Middle frontal gyrus (tissue), 1 donor: Measurements from ENCODE around the gene LPP.

ENCODE experiments used
- DNase-seq: peaks from one replicate; pipeline ENCODE4 v3.0.0-alpha.2; 2015; ENCODE audit warnings: low spot score; ENCODE audit errors: extremely low spot score

LPP gene

DNA sequence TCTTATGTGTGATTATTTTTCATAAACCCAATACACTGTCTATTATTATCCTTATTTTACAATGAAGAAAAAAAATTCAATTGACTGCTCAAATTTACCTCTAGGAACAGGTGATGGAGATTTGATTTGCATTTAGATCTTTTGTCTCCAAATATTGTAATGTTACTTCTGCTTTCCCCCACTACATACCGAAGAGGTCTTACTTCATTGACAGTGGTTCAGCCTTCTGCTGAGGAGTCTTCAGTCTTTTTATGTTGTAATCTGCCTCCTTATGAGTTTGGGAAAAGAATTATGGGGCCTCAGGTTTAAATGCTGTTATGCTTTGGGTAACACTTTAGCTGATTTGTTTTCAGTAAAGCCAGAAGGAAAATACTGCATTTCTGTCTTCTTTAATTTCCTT lies 199.5 kb downstream of the LPP start:
- no peak for DNase-seq

DNA sequence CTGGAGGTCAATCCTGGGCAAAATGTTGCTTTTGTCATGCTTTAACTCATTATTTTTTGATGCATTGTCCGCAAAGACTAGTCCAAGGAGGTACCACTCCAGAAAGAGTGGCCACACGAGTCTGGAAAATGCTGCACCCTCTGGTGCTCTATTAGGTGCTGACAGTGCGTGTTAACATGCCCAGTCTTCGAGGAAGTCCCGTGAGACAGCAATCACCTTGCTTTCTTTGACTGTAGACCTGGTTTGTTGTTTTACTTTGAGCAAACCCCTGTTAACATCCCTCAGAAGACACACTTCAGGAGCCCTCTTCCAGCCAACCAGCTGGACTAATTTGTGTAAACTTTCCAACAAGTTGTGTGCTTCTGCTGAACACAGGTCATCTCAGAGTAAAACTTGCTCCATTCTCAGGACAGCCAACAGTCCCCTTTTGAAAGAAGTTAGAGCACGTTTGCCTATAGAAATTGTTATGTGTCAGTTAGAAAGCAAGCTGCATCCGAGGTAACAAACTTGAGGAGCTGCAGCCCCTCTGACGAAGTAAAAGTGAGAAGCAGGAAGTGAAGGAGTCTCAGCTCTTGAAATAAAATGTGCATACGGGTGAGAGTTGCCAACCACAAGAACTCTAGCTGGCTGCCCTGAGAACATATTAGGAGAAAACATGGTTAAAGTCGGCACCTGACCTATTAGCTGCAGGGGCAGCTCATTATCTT lies 205.0 kb downstream of the LPP start:
- no peak for DNase-seq

DNA sequence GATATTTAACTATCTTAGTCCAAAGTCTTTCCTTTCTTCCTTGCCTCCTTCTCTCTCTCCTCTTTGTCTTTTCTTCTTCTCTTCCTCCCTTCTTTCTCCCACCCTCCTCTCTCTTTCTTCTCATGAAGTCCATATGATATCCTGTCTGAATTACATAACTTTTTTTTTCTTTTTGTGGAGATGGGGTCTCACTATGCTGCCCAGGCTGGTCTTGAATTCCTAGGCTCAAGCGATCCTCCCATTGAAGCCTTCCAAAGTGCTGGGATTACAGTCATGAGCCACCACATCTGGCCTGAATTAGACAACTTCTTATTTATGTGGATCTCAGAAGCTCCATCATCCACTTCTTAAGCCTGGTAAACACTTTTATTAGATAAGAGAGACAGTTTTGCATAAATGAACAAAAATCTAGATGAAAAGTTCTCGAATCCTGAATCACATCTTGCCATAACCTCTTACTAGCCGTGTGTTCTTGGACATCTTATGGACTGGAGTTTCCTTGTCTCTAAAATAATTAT lies 206.5 kb downstream of the LPP start:
- DNase-seq, result no peak

GRCh38 chr3:188361888-188362287 lies 207.9 kb downstream of the LPP start:
- no peak for DNase-seq

- no peak for DNase-seq
These were observed 208.5 kb downstream of the LPP start for GRCh38 chr3:188362405-188362831.

DNA sequence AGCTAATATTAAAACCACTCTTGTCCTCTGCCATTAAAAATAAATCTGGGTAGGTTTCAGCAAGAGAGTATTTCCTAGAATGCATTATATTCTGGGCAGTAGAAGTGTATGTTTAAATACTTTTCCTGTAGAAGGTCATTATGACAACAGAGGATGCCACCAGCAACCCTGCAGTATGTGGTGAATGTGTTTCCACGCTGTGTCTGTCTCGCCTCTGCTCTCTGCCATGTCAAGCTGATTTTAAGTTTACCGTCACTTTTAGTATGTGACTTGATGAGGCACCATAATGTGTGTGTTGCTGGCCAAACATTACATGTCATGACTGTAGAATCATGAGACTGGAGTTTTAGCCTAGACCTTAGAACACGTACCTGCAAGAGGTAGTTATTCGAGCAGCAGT lies 211.2 kb downstream of the LPP start:
- no peak for DNase-seq

DNA sequence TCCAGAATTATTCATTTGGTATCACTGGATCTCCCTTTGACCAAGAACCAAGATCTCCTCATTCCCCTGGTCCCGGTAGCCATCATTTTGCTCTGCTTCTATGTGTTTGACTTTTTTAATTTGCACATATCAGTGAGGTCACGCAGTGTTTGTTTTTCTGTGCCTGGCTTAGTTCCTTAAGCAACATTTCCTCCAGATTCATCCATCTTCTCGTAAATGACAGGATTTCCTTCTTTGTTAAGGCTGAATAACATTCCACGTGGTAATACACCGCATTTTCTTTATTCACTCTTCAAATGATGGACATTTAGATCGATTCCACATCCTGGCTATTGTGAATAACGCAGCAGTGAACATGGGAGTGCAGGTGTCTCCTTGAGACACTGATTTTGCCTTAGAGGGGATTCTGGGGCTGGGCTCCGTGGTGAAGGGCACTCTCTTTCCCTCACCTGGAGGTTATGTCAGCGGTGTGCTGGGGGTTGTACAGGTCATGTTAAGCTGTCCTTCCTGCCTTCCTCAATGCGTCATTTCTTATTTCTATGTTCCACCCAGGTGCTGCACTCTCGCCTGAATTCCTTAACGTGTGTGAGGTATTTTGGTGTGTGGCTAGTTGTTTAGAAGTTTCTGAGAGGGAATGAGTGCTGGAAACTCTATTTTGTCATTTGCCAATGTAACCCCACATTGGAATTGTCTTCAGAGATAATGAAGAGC lies 212.2 kb downstream of the LPP start:
- no peak for DNase-seq

DNA sequence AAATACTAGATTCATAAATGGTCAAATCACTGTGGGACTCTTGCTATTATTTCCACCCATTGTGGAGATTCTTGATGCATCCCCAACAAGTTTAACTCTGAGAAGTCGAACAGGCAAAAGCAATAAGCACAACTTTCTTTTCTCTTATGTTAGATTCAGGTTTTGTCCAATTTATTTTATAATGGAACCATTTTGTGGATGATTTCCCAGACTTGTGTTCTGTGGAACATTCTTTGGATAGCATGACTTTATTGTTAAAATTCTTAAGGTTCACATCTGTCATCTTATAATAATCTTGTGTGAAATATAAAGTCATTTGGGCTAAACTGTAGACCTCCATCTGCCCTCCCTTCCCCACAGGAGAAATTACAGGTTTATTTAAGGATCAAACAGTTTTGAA lies 213.7 kb downstream of the LPP start:
- DNase-seq, result no peak

DNA sequence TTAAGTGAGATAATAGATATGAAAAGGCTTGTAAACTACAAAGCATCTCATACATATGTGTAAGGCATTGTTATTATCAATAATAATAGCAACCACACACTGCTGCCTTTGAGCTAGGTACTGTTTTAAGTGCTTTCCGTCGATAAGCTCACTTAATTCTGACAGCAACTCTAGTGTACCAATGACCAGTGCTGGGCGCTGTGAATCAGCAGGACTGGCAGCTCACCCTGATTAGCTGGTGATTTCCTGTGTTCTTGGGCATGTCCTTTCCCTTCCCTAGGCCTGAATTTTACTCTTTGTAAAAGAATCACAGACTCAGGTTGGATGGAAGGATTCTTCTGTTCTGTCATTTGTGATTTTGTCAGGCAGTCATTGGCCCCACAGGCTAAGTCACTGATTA lies 215.6 kb downstream of the LPP start:
- no peak for DNase-seq

GRCh38 chr3:188370081-188370830 lies 216.3 kb downstream of the LPP start:
- DNase-seq, result no peak

- DNase-seq, result no peak
These were observed 224.8 kb downstream of the LPP start for GRCh38 chr3:188378786-188379185.

- no peak for DNase-seq
These were observed 226.3 kb downstream of the LPP start for GRCh38 chr3:188380252-188380651.

- DNase-seq, result no peak
These were observed 226.8 kb downstream of the LPP start for GRCh38 chr3:188380722-188381121.

GRCh38 chr3:188383748-188384147 lies 229.8 kb downstream of the LPP start:
- DNase-seq, result no peak

GRCh38 chr3:188385295-188385694 lies 231.3 kb downstream of the LPP start:
- no peak for DNase-seq

DNA sequence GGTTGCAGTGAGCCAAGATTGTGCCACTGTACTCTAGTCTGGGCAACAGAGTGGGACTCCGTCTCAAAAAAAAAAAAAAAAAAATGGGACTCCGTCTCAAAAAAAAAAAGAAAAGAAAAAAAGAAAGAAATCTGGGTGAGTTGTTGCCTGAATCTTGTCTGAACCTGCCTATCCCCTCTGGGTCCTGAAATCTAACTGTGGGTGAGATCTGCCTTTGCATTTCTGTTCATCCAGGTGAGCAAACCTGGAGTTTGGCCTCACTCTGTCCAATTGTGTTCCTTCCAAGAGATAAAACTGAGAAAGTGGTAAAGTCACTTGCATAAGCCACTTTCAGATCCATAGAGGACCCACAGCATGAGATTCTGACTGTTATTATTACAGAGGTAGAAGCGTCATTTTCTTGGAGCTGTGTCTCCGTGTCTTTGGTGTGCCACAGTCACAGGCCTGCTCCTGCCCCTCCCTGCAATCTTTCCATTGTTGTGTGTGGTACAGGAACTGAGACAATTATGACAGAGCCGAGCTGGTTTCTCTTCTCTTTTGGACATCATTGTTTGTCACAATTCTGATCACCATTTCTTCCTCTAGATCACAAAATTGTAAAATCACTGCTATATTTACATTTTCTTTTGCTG lies 235.9 kb downstream of the LPP start:
- no peak for DNase-seq

DNA sequence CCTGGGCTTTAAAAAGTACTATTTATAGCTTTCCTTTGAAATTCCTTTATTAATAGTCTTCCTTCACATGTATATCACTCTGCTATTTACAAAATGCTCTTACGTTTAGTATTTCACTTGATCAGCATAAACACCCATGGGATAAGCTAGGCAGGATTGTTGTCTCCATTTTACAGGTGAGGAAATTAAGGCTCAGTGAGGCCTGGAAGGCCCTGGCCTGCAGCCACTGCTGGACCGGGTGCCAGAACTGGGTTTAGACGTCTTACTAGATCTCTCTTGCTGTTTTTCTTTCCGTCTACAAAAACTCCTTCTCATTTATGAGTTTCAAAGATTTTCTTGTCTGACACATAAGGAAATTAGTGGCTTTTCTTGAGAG lies 236.4 kb downstream of the LPP start:
- DNase-seq, result no peak

- DNase-seq, result no peak
These were observed 237.0 kb downstream of the LPP start for GRCh38 chr3:188390775-188391443.

DNA sequence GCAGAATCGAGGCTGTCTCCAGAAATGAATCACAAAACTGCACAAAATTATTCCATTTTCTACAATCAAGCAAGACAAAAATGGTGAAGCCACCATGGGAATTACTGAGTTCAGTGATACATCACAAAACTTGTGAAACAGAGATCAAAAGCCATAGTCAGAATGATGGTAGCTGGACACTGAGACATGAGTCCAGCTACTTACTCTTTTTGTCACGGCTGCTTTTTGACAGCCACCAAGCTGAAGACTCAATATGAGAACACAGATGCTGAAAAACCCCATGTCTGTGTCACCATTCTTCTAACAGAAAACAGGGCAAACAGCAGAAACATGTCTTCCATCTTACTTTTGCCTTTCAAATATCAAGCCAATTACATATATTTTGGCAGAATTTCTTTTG lies 237.6 kb downstream of the LPP start:
- DNase-seq, result no peak

DNA sequence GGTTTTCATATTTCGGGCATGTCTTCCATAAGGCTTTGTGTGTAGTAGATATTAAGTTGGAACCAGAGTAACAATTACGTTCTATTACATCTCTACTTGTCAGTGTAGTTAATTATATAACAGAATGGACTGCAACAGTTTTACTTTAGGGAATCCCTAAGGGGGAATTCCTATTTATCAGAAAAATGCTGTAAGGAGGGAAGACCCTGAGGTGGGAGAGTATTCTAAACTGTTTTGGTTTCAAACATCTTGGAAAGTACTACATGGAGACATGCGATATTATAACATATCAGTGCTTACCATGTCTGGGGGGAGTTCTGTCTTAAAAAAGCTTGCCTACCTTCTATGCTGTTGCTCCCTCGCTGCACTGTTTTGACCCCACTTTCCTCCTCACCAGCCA lies 238.1 kb downstream of the LPP start:
- no peak for DNase-seq

GRCh38 chr3:188394623-188395022 lies 240.7 kb downstream of the LPP start:
- DNase-seq, result no peak
